Stimulated activated CD8-positive, alpha-beta memory T cell treated with anti-CD3 and anti-CD28 coated beads, Interleukin-2, amount 100 ng/mL, for 48 hours (primary cell): ENCODE measurements around the gene SCNN1G.
"Not testable (repeated sequence)": the region's sequence is repeated elsewhere in the genome, so short reads cannot be mapped to it uniquely, and the experiment has no call there.

Experiments
- DNase-seq, 2 donors: peaks; one replicate each; pipeline ENCODE4 v3.0.0-alpha.2; 2020; ENCODE audit warnings: low read depth in 2 of 2

Gene SCNN1G

GRCh38 chr16:23252310-23252709 lies 69.8 kb downstream of the SCNN1G start:
- no peak for DNase-seq

- not testable (repeated sequence) for DNase-seq
Observed at GRCh38 chr16:23253650-23254049, 71.1 kb downstream of the SCNN1G start.

GRCh38 chr16:23254338-23254737 lies 71.8 kb downstream of the SCNN1G start:
- DNase-seq: no peak

- no peak for DNase-seq
Observed at GRCh38 chr16:23255000-23255399, 72.5 kb downstream of the SCNN1G start.

- no peak for DNase-seq
Observed at GRCh38 chr16:23256440-23256839, 73.9 kb downstream of the SCNN1G start.

- DNase-seq: no peak
Observed at GRCh38 chr16:23257682-23258081, 75.1 kb downstream of the SCNN1G start.

- no peak for DNase-seq
Observed at GRCh38 chr16:23258919-23259237, 76.3 kb downstream of the SCNN1G start.
